ENCODE results near the gene COL4A1.

- no peak for TF ChIP-seq GATA2 (IDR thresholded peaks at IDR 0.05; ENCODE audit: low read depth, low read length)
- no peak for TF ChIP-seq GATA3 (IDR thresholded peaks at IDR 0.05; ENCODE audit: low read depth, low read length)
Observed at GRCh38 chr13:110310541-110311442, 3.8 kb upstream of the COL4A1 start.

All from SH-SY5Y (cell line).